Heart left ventricle (tissue), 16 donors: Measurements from ENCODE around the gene ACP6. TPM values are rescaled to one million over a fixed set of nuclear protein-coding genes. Genes with fewer than 3 reads are reported as not detected.
"Not testable (repeated sequence)": the region's sequence is repeated elsewhere in the genome, so short reads cannot be mapped to it uniquely, and the experiment has no call there.

Experiments used
- ATAC-seq, 4 donors: fragments of 200-7000 bp; cut with Tn5 transposase; one replicate each; pipeline ENCODE4 v1.9.1; 2020 to 2022; ENCODE audit warnings: moderate library complexity in 4 of 4, mild to moderate bottlenecking in 3 of 4, moderate number of reproducible peaks in 1 of 4
- DNase-seq, 5 donors: peaks; one replicate each; pipeline ENCODE4 v3.0.0-alpha.2; 2020
- H3K27ac ChIP-seq, 12 donors: fragments of 200-600 bp; sonication (generic) in 4 of 12; one replicate each; pipeline versions ENCODE4 v1.5.0 to v1.8.0; 2016 to 2022; ENCODE audit warnings: mild to moderate bottlenecking in 2 of 12
- H3K27me3 ChIP-seq, 9 donors: fragments of 200-600 bp; sonication (generic) in 2 of 9; one replicate each; pipeline versions ENCODE4 v1.5.1 to v1.8.0; 2016 to 2022; ENCODE audit warnings: mild to moderate bottlenecking in 3 of 9
- H3K36me3 ChIP-seq, 9 donors: fragments of 200-600 bp; sonication (generic) in 2 of 9; one replicate each; pipeline versions ENCODE4 v1.5.0 to v1.8.0; 2018 to 2022; ENCODE audit warnings: mild to moderate bottlenecking in 2 of 9
- H3K4me1 ChIP-seq, 12 donors: fragments of 200-600 bp; sonication (generic) in 4 of 12; one replicate each; pipeline versions ENCODE4 v1.5.0 to v1.8.0; 2016 to 2022; ENCODE audit warnings: mild to moderate bottlenecking in 3 of 12
- H3K4me3 ChIP-seq, 12 donors: fragments of 200-600 bp; sonication (generic) in 4 of 12; one replicate each; pipeline versions ENCODE4 v1.5.0 to v1.8.0; 2017 to 2022; ENCODE audit warnings: mild to moderate bottlenecking in 9 of 12, moderate library complexity in 4 of 12
- H3K9me3 ChIP-seq, 12 donors: fragments of 200-600 bp; sonication (generic) in 4 of 12; one replicate each; pipeline versions ENCODE4 v1.5.0 to v1.8.0; 2016 to 2022; ENCODE audit warnings: mild to moderate bottlenecking in 1 of 12
- CTCF ChIP-seq, 12 donors: fragments of 200-600 bp; sonication (generic) in 4 of 12; IDR thresholded peaks; one replicate each; pipeline versions ENCODE4 v1.5.0 to v1.8.0; 2018 to 2022; ENCODE audit warnings: antibody characterized with exemption in 12 of 12, mild to moderate bottlenecking in 5 of 12
- POLR2A ChIP-seq, 2 donors: fragments of 450-650 bp; IDR thresholded peaks; one replicate each; pipeline ENCODE4 v1.6.1; 2017; ENCODE audit warnings: antibody characterized with exemption in 2 of 2, mild to moderate bottlenecking in 2 of 2, moderate library complexity in 2 of 2
- WGBS, 4 donors: extraction: QIAGEN DNeasy Blood & Tissue Kit in 2 of 4; methylation state at CpG; one replicate each; pipeline versions ENCODE4 v1.1.5 to v1.1.7; 2013 to 2018; 5-methylcytosine and 5-hydroxymethylcytosine counted together
- intact Hi-C, 10 donors: fragments of 100-400 bp; cut with DNase I; formaldehyde crosslinking; loops; one replicate each; pipeline versions ENCODE4 v1.11.1 to v1.14.2; 2022
- polyA plus RNA-seq, 2 donors: library from polyadenylated mRNA; stranded (reverse); fragments of 200-250 nt; gene quantifications; one replicate each; pipeline ENCODE4 v1.2.3, GENCODE V29; 2013
- total RNA-seq, 9 donors: library from RNA; depleted of rRNA in 2 of 9; stranded (reverse); fragments of >200 nt in 2 of 9; fragmentation: NEBNext Ultra II Directional in 3 of 9; extraction: Animal tissue kit (Norgen Biotek cat#: 25700) in 3 of 9; gene quantifications; one replicate each; pipeline versions ENCODE4 v1.1.0 to v1.2.4, GENCODE V29; 2016 to 2023
- donor health status: ischemic (EF 13 %, LVEDD 7.1; RV severe dilation, severe dysfunction).
- donor health status: healthy with polysubstance abuse.
- donor health status: DM: no; HTN: yes; CAD: no.
- donor health status: DM: no; HTN: no; CAD: no.
- donor health status: ischemic (EF 25% LVEDD 6.9; RV normal size, moderate dysfunction).
- donor health status: ischemic (EF 25% LVEDD 5.7; RV mildly dilated, moderate dysfunction).
- donor health status: healthy.
- donor health status: DM: yes; HTN: yes; CAD: no.
- donor health status: ischemic (EF 35%, LVEDD 5.7; RV mildly dilated, moderate dysfunction).
- donor health status: nonischemic (EF 11% LVEDD 7.7; RV severe dilation, severe dysfunction).
- donor health status: DM: yes; HTN: yes; CAD: no.
- donor health status: PGD.
- donor health status: ischemic (EF 29% LVEDD 5.4; RV normal size, mild dysfunction).
- donor health status: nonischemic (EF 23%, LVEDD 6.1; RV moderate dilation, normal function).

Gene ACP6
- total and polyA plus RNA-seq, 11 donors = 4.0 to 27.8 (median 13.6) TPM

- H3K4me1 ChIP-seq = peaks cover 0 to 3% (median 0%) of the 10 kb centered on the region in 12 donors
- no peaks in the 10 kb centered on the region for H3K27me3 ChIP-seq
- no peaks in the 10 kb centered on the region for H3K9me3 ChIP-seq
- H3K27ac ChIP-seq = no peak overlapping the region
- ATAC-seq (no peak), DNase-seq (no peak)
- peaks cover 0 to 99% (median 84%) of the 10 kb centered on the region in 9 donors for H3K36me3 ChIP-seq
- no peak for TF ChIP-seq CTCF (IDR thresholded peaks at IDR 0.05)
- no peak for TF ChIP-seq POLR2A (IDR thresholded peaks at IDR 0.05)
- H3K4me3 ChIP-seq = no peak overlapping the region
- WGBS, 4 donors = 88 to 93% (median 90%) methylated on average over 2 to 7 of the region's 7 CpGs
- intact Hi-C loops = loop anchor here in 1 of 10 donors (10.0 kb wide), 1 partner anchor 45 kb away; no protein-coding TSS in a partner anchor
These were observed 50.6 kb downstream of the ACP6 start for GRCh38 chr1:147619741-147620140.

GRCh38 chr1:147618771-147619170, 51.6 kb downstream of the ACP6 start:
- Histone ChIP-seq H3K27ac (no peak overlapping the region), H3K36me3 (peaks cover 0 to 99% (median 76%) of the 10 kb centered on the region in 9 donors), H3K4me3 (no peak overlapping the region), H3K27me3 (no peaks in the 10 kb centered on the region), H3K9me3 (no peaks in the 10 kb centered on the region), H3K4me1 (peaks cover 0 to 4% (median 0%) of the 10 kb centered on the region in 12 donors)
- no peak for TF ChIP-seq CTCF (IDR thresholded peaks at IDR 0.05)
- TF ChIP-seq POLR2A (IDR thresholded peaks at IDR 0.05) = no peak
- intact Hi-C loops = loop anchor here in 1 of 10 donors (10.0 kb wide), 1 partner anchor 46 kb away; no protein-coding TSS in a partner anchor
- no peak for DNase-seq
- no peak for ATAC-seq
- WGBS, 4 donors = 89 to 95% (median 93%) methylated on average over 8 of the region's 8 CpGs

GRCh38 chr1:147618077-147618569, 52.2 kb downstream of the ACP6 start:
- Histone ChIP-seq H3K27ac (no peak overlapping the region), H3K4me1 (peaks cover 0 to 10% (median 3%) of the 10 kb centered on the region in 12 donors), H3K9me3 (no peaks in the 10 kb centered on the region), H3K4me3 (no peak overlapping the region), H3K36me3 (peaks cover 0 to 99% (median 77%) of the 10 kb centered on the region in 9 donors), H3K27me3 (no peaks in the 10 kb centered on the region)
- DNase-seq (no peak), ATAC-seq (peak in 1 of 4 donors; percentile 22)
- TF ChIP-seq CTCF (IDR thresholded peaks at IDR 0.05) = no peak
- TF ChIP-seq POLR2A (IDR thresholded peaks at IDR 0.05) = no peak
- 45 to 61% (median 48%) methylated on average over 4 of the region's 4 CpGs for WGBS, 4 donors
- intact Hi-C loops = loop anchor here in 1 of 10 donors (10.0 kb wide), 1 partner anchor 47 kb away; no protein-coding TSS in a partner anchor

- WGBS, 4 donors = 89 to 97% (median 97%) methylated on average over 4 of the region's 4 CpGs
- not testable (repeated sequence) for H3K4me3 ChIP-seq, H3K27ac ChIP-seq, DNase-seq, ATAC-seq, H3K27me3 ChIP-seq, H3K9me3 ChIP-seq
- intact Hi-C loops = loop anchor here in 1 of 10 donors (10.0 kb wide), 1 partner anchor 50 kb away; no protein-coding TSS in a partner anchor
- Histone ChIP-seq H3K4me1 (peaks cover 0 to 34% (median 7%) of the 10 kb centered on the region in 12 donors), H3K36me3 (peaks cover 0 to 94% (median 79%) of the 10 kb centered on the region in 9 donors)
These were observed 55.4 kb downstream of the ACP6 start for GRCh38 chr1:147614966-147615365.
